HepG2 (cell line): ENCODE measurements around the gene CHEK2. TPM values are rescaled to one million over a fixed set of nuclear protein-coding genes. Genes with fewer than 3 reads are reported as not detected.
A peak's percentile ranks its signal among the peaks of the same experiment; 100 is the strongest.

ENCODE experiments used
- ATAC-seq: fragments of 200-7000 bp; cut with Tn5 transposase; 3 replicates; pipeline ENCODE4 v1.9.1; 2020; ENCODE audit warnings: mild to moderate bottlenecking, moderate library complexity
- Bru-seq: library from RNA; stranded (reverse); fragments of 400-500 nt; gene quantifications from one replicate; lab custom pipeline; 2021; lab: Mats Ljungman, UMichigan
- BruChase-seq, 2 experiments: library from RNA; stranded (reverse); fragments of 400-500 nt; gene quantifications; one replicate each; lab custom pipeline; 2021; lab: Mats Ljungman, UMichigan
- BruUV-seq: library from RNA; stranded (reverse); fragments of 400-500 nt; replicated peaks from 2 replicates; lab custom pipeline; 2021; lab: Mats Ljungman, UMichigan
- CTCF ChIA-PET: fragments of 300-600 bp; formaldehyde crosslinking; extraction: SDS; loops from one replicate; lab custom pipeline; 2021; ENCODE audit warnings: low total read pairs, inconsistent platforms, low intra/inter-chr PET ratio; lab: Yijun Ruan, JAX
- POLR2A ChIA-PET: fragments of 350-600 bp; sonication (Branson Sonifier 250); formaldehyde crosslinking; loops from one replicate; lab custom pipeline; 2020; ENCODE audit warnings: antibody characterized with exemption, inconsistent platforms; lab: Yijun Ruan, JAX
- DNase-seq: peaks from one replicate; pipeline ENCODE4 v3.0.0-alpha.2; 2015; ENCODE audit warnings: low spot score
- FAIRE-seq: peaks from 3 replicates; lab custom pipeline; 2011; peaks lifted over from hg19 to GRCh38; lab: Jason Lieb, UNC
- H2AFZ ChIP-seq: one replicate; pipeline ENCODE4 v1.6.1; 2011; ENCODE audit warnings: low read length, inconsistent platforms
- H3K27ac ChIP-seq: fragments of 300-600 bp; 3 replicates; pipeline ENCODE4 v1.8.0; 2011; ENCODE audit warnings: mixed run types, mild to moderate bottlenecking, mixed read lengths, low read length, inconsistent platforms; ENCODE audit not compliant: insufficient read depth; ENCODE audit errors: extremely low read length
- H3K27me3 ChIP-seq, 2 experiments: fragments of 200-600 bp in 1 of 2; 2 replicates in 1 of 2; 3 replicates in 1 of 2; pipeline versions ENCODE4 v1.6.0 to v1.8.0; 2011; ENCODE audit warnings: low read length in 2 of 2, mild to moderate bottlenecking in 2 of 2, moderate library complexity in 2 of 2, inconsistent platforms in 1 of 2; ENCODE audit not compliant: insufficient read depth in 2 of 2, control insufficient read depth in 1 of 2
- H3K36me3 ChIP-seq, 2 experiments: fragments of 200-600 bp in 1 of 2; replicated peaks in 1 of 2; 2 replicates in 1 of 2; 3 replicates in 1 of 2; pipeline versions ENCODE4 v1.5.1 to v1.8.0; 2011; ENCODE audit warnings: low read length in 2 of 2, inconsistent platforms in 1 of 2; ENCODE audit not compliant: insufficient read depth in 2 of 2, control insufficient read depth in 1 of 2
- H3K4me1 ChIP-seq: 2 replicates; pipeline ENCODE4 v1.5.1; 2012; ENCODE audit warnings: low read length, inconsistent platforms; ENCODE audit not compliant: insufficient read depth
- H3K4me2 ChIP-seq: 2 replicates; pipeline ENCODE4 v1.6.0; 2011; ENCODE audit warnings: low read depth, low read length, inconsistent platforms
- H3K4me3 ChIP-seq, 3 experiments: fragments of 200-600 bp in 1 of 3; sonication (generic), shearing (Covaris generic) in 1 of 3; replicated peaks in 1 of 3; 2 replicates each; pipeline ENCODE4 v1.5.1; 2011 to 2016; ENCODE audit warnings: low read length in 3 of 3, inconsistent platforms in 2 of 3, low read depth in 2 of 3, mild to moderate bottlenecking in 2 of 3, control low read depth in 1 of 3, mixed read lengths in 1 of 3; ENCODE audit not compliant: insufficient read depth in 1 of 3
- H3K79me2 ChIP-seq: one replicate; pipeline ENCODE4 v1.6.1; 2011; ENCODE audit warnings: low read length, inconsistent platforms; ENCODE audit not compliant: insufficient read depth
- H3K9ac ChIP-seq: 2 replicates; pipeline ENCODE4 v1.6.0; 2011; ENCODE audit warnings: mild to moderate bottlenecking, low read depth, low read length, inconsistent platforms; ENCODE audit not compliant: insufficient read depth
- H3K9me3 ChIP-seq: 2 replicates; pipeline ENCODE4 v1.5.1; 2012; ENCODE audit warnings: mild to moderate bottlenecking, low read length
- H4K20me1 ChIP-seq: 2 replicates; pipeline ENCODE4 v1.6.0; 2011; ENCODE audit warnings: inconsistent platforms, mild to moderate bottlenecking, low read length, moderate library complexity; ENCODE audit not compliant: insufficient read depth
- CHD4 ChIP-seq: fragments of 200-600 bp; sonication (generic); IDR thresholded peaks from 2 replicates; pipeline ENCODE4 v1.7.0; 2017; ENCODE audit warnings: mild to moderate bottlenecking, low read length, borderline replicate concordance
- E2F5 ChIP-seq: sonication (generic); formaldehyde crosslinking; conservative IDR thresholded peaks from 2 replicates; pipeline ENCODE4 v1.4.0; 2020; ENCODE audit warnings: missing genetic modification reagents
- HOXA7 ChIP-seq: sonication (generic); formaldehyde crosslinking; IDR thresholded peaks from 2 replicates; pipeline ENCODE4 v1.8.1; 2022; ENCODE audit warnings: mild to moderate bottlenecking, missing genetic modification reagents, moderate library complexity
- MEIS1 ChIP-seq: sonication (generic); formaldehyde crosslinking; IDR thresholded peaks from 2 replicates; pipeline ENCODE4 v1.9.0; 2021; ENCODE audit warnings: mild to moderate bottlenecking, missing genetic modification reagents, moderate library complexity, borderline replicate concordance
- MIXL1 ChIP-seq: IDR thresholded peaks from 2 replicates; pipeline ENCODE4 v1.6.1; 2016
- PAX8 ChIP-seq: sonication (generic); formaldehyde crosslinking; IDR thresholded peaks from 2 replicates; pipeline ENCODE4 v1.8.0; 2022; ENCODE audit warnings: mild to moderate bottlenecking, missing genetic modification reagents, borderline replicate concordance
- TMF1 ChIP-seq: sonication (generic); formaldehyde crosslinking; IDR thresholded peaks from 2 replicates; pipeline ENCODE4 v1.8.1; 2022; ENCODE audit warnings: low read depth, missing genetic modification reagents
- TOE1 ChIP-seq: sonication (generic); formaldehyde crosslinking; IDR thresholded peaks from 2 replicates; pipeline ENCODE4 v1.4.0; 2020; ENCODE audit warnings: mild to moderate bottlenecking, missing genetic modification reagents
- ZNF17 ChIP-seq: sonication (generic); formaldehyde crosslinking; IDR thresholded peaks from 2 replicates; pipeline ENCODE4 v1.5.0; 2020; ENCODE audit warnings: mild to moderate bottlenecking, missing genetic modification reagents
- ZNF326 ChIP-seq: sonication (generic); formaldehyde crosslinking; IDR thresholded peaks from 2 replicates; pipeline ENCODE4 v1.4.0; 2020; ENCODE audit warnings: missing genetic modification reagents, borderline replicate concordance
- ZNF510 ChIP-seq: sonication (generic); formaldehyde crosslinking; IDR thresholded peaks from 2 replicates; pipeline ENCODE4 v1.4.0; 2020; ENCODE audit warnings: low read depth, mild to moderate bottlenecking, missing genetic modification reagents
- ZNF740 ChIP-seq: sonication (generic); formaldehyde crosslinking; IDR thresholded peaks from 2 replicates; pipeline ENCODE4 v1.4.0; 2020; ENCODE audit warnings: missing genetic modification reagents
- WGBS: methylation state at CpG from one replicate; pipeline ENCODE4 v1.1.6; 2017; ENCODE audit warnings: low lambda C conversion rate; 5-methylcytosine and 5-hydroxymethylcytosine counted together
- in situ Hi-C: cut with HindIII; loops from 2 replicates; pipeline ENCODE4 v1.10.0; 2017; ENCODE audit warnings: low pct_unique_long_range_greater_than_20kb; ENCODE audit not compliant: extremely low pct_ligation_motif_present
- intact Hi-C: fragments of 100-400 bp; cut with micrococcal nuclease; formaldehyde crosslinking; loops from one replicate; pipeline ENCODE4 v1.10.0; 2022; ENCODE audit not compliant: unreplicated experiment
- long read RNA-seq, 2 experiments: library from RNA in 1 of 2; library from polyadenylated mRNA in 1 of 2; stranded (forward) in 1 of 2; unstranded in 1 of 2; transcript quantifications; one replicate each; pipeline ENCODE4 v2.0.0, GENCODE V29; 2019 to 2022
- polyA minus RNA-seq, 3 experiments: library from RNA; depleted of rRNA, polyadenylated mRNA; stranded (reverse); fragments of >200 nt; gene quantifications; 2 replicates each; pipeline ENCODE4 v1.2.3, GENCODE V29; 2011; ENCODE audit warnings: low replicate concordance in 1 of 3
- polyA plus RNA-seq, 8 experiments: library from polyadenylated mRNA; depleted of rRNA in 3 of 8; stranded (reverse) in 7 of 8; unstranded in 1 of 8; fragments of >200 nt; fragmentation: Illumina TruSeq in 4 of 8; extraction: Trizol in 4 of 8; gene quantifications; 2 replicates each; pipeline versions ENCODE4 v1.2.1 to v1.2.3, GENCODE V29; 2011 to 2016; ENCODE audit warnings: low read depth in 4 of 8, missing spikeins in 1 of 8, mixed read lengths in 1 of 8; ENCODE audit not compliant: insufficient read depth in 1 of 8
- total RNA-seq, 5 experiments: library from RNA; depleted of rRNA; stranded (reverse); fragments of >200 nt; fragmentation: Illumina TruSeq; extraction: Trizol; gene quantifications; 2 replicates each; pipeline ENCODE4 v1.2.3, GENCODE V29; 2016; ENCODE audit warnings: low read depth in 1 of 5
- TF ChIP-seq, protein P1 (sequence below): sonication (generic); formaldehyde crosslinking; IDR thresholded peaks from 2 replicates; pipeline ENCODE4; 2020; ENCODE audit warnings: missing genetic modification reagents, mild to moderate bottlenecking, borderline replicate concordance

The CHEK2 gene
- total RNA-seq (2016; rRNA removed; fragmentation: Illumina TruSeq; extraction: Trizol) (40.5 and 53.3 TPM in 2 replicates), polyA plus RNA-seq (2011; rRNA removed) (19.2 and 27.0 TPM in 2 replicates), polyA minus RNA-seq (2011; rRNA and poly(A)+ RNA removed; ENCODE audit: low replicate concordance) (30.7 and 51.5 TPM in 2 replicates), Bru-seq, nascent RNA (percentile 46 among the genes with signal in this experiment), BruChase-seq, experiment 1, labeled RNA remaining after a 6-hour chase (percentile 53 among the genes with signal in this experiment), BruChase-seq, experiment 2, labeled RNA remaining after a 2-hour chase (percentile 53 among the genes with signal in this experiment)
- total RNA-seq (2016; cell fraction: cytosol; rRNA removed; fragmentation: Illumina TruSeq; extraction: Trizol; ENCODE audit: low read depth), result 32.1 and 35.7 TPM in 2 replicates
- 41.3 and 57.6 TPM in 2 replicates for total RNA-seq (2016; cell fraction: insoluble cytoplasmic fraction; rRNA removed; fragmentation: Illumina TruSeq; extraction: Trizol)
- total RNA-seq (2016; cell fraction: membrane; rRNA removed; fragmentation: Illumina TruSeq; extraction: Trizol), result 23.8 and 25.0 TPM in 2 replicates
- 28.9 and 31.8 TPM in 2 replicates for total RNA-seq (2016; cell fraction: nucleus; rRNA removed; fragmentation: Illumina TruSeq; extraction: Trizol)
- 21.2 and 33.4 TPM in 2 replicates for polyA plus RNA-seq (2011; cell fraction: cytosol; rRNA removed)
- 20.3 and 24.8 TPM in 2 replicates for polyA plus RNA-seq (2011; cell fraction: nucleus; rRNA removed)
- 10.3 and 23.5 TPM in 2 replicates for polyA plus RNA-seq (2012)
- polyA plus RNA-seq (2016; cell fraction: cytosol; fragmentation: Illumina TruSeq; extraction: Trizol; ENCODE audit: low read depth), result 10.2 and 10.6 TPM in 2 replicates
- 59.9 and 63.9 TPM in 2 replicates for polyA plus RNA-seq (2016; cell fraction: insoluble cytoplasmic fraction; fragmentation: Illumina TruSeq; extraction: Trizol; ENCODE audit: low read depth)
- 13.9 and 16.6 TPM in 2 replicates for polyA plus RNA-seq (2016; cell fraction: membrane; fragmentation: Illumina TruSeq; extraction: Trizol; ENCODE audit: low read depth)
- 44.0 and 48.0 TPM in 2 replicates for polyA plus RNA-seq (2016; cell fraction: nucleus; fragmentation: Illumina TruSeq; extraction: Trizol; ENCODE audit: insufficient read depth, low read depth)
- 23.7 and 23.8 TPM in 2 replicates for polyA minus RNA-seq (2011; cell fraction: cytosol; rRNA and poly(A)+ RNA removed)
- 21.1 and 22.9 TPM in 2 replicates for polyA minus RNA-seq (2011; cell fraction: nucleus; rRNA and poly(A)+ RNA removed)
- long read RNA-seq, experiment 1, transcript CHEK2-208 (15 exons, 1,844 nt), result major isoform, 20 of 40 reads
- long read RNA-seq, experiment 1, partial matches to known transcripts, result 5 of 40 reads
- long read RNA-seq, experiment 1, other reads (novel, unspliced or antisense), result 11 of 40 reads
- long read RNA-seq, experiment 2, transcript CHEK2-208 (15 exons, 1,844 nt), result major isoform, 5 of 14 reads
- long read RNA-seq, experiment 2, partial matches to known transcripts, result 6 of 14 reads
- long read RNA-seq, experiment 2, other reads (novel, unspliced or antisense), result 3 of 14 reads

DNA sequence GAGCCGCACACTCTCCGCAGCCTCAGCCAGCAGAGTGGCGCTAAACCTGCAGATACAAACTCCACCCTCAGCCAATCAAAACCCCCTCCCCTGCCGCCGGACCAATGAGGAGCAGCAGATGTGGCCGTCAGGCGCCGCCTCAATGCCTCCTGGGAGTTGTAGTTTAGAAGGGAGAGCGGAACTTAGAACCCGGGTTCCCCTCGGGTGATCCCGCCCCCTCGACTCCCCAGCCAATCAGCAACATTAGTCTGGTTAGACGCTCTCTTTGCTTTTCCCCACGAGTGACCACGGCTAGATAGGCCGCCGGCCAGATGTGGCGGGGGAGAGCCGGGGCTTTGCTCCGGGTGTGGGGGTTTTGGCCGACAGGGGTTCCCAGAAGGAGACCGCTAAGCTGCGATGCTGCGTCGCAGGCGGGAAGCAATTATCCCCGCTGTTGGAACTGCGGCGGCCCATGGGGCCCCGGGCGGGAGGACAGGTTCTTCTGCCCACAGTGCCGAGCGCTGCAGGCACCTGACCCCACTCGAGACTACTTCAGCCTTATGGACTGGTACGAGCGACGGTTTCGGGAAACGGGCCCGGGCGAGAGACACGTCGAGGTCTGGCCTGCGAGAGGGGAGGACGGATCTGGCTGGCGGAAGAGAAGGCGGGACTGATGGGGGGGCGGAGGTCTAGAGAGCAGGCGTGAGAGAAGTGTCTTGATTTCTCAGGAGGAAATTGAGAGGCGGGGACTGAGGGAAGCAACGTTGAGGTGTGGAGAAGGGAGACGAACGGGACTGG, at the start of gene CHEK2, which contains the start of gene HSCB:
TSS of gene CHEK2 (minus strand) at position 36 of the 777 bp plus-strand sequence. CDS start 7,099 bp downstream, outside the sequence.
TSS of gene HSCB (plus strand) at position 255 of the 777 bp plus-strand sequence. CDS start at position 312, 57 bp downstream.
- Histone ChIP-seq H3K9me3 (no peaks in the 10 kb centered on the region), H4K20me1 (no peaks in the 10 kb centered on the region), H3K27me3 (no peaks in the 10 kb centered on the region), H3K79me2 (peaks cover 58% of the 10 kb centered on the region), H3K9ac (peak within 1 kb of the TSS; percentile 89), H3K4me2 (peak within 1 kb of the TSS; percentile 88), H3K27ac (peak within 1 kb of the TSS; percentile 79), H3K4me3 (peak within 1 kb of the TSS; percentile 78 to 96 (median 92)), H3K4me1 (peaks cover 76% of the 10 kb centered on the region), H3K36me3 (peaks cover 5 to 26% of the 10 kb centered on the region in 2 experiments), H2AFZ (peak within 1 kb of the TSS; percentile 90)
- POLR2A ChIA-PET, result interaction anchor here (1.1 to 2.3 kb wide), 5 partner anchors 31 to 77 kb away, joined by 4 to 7 read pairs (median 5); partner anchors contain the start of genes CCDC117, TTC28 and XBP1
- DNase-seq, result peak; percentile 98
- peak; percentile 93 for FAIRE-seq
- intact Hi-C loops, result loop anchor here (5.0 kb wide), 1 partner anchor 40 kb away; no protein-coding TSS in a partner anchor
- CTCF ChIA-PET, result no interaction called here
- ATAC-seq, result peak; percentile 97
- in situ Hi-C loops, result no loop called here
- no TSS peak for BruUV-seq
- WGBS, result 0% methylated on average over 30 of the region's 54 CpGs
- TF ChIP-seq TMF1 (CRISPR knock-in tag), result peak; percentile 76; the same call in 1 of the 2 replicates
- TF ChIP-seq ZNF326 (CRISPR knock-in tag), result no peak
- TF ChIP-seq ZNF740 (CRISPR knock-in tag), result peak; percentile 90
- no peak for TF ChIP-seq HOXA7 (CRISPR knock-in tag)
- no peak for TF ChIP-seq ZNF17 (CRISPR knock-in tag)
- TF ChIP-seq ZNF510, result 0 out of 2 replicates have a peak, but pooled peaks have one; percentile 62
- peak; percentile 45; the same call in 1 of the 2 replicates for TF ChIP-seq MIXL1 (CRISPR knock-in tag)
- TF ChIP-seq CHD4, result no peak
- peak; percentile 90 for TF ChIP-seq E2F5
- no peak for TF ChIP-seq TOE1
- TF ChIP-seq, protein P1, sequence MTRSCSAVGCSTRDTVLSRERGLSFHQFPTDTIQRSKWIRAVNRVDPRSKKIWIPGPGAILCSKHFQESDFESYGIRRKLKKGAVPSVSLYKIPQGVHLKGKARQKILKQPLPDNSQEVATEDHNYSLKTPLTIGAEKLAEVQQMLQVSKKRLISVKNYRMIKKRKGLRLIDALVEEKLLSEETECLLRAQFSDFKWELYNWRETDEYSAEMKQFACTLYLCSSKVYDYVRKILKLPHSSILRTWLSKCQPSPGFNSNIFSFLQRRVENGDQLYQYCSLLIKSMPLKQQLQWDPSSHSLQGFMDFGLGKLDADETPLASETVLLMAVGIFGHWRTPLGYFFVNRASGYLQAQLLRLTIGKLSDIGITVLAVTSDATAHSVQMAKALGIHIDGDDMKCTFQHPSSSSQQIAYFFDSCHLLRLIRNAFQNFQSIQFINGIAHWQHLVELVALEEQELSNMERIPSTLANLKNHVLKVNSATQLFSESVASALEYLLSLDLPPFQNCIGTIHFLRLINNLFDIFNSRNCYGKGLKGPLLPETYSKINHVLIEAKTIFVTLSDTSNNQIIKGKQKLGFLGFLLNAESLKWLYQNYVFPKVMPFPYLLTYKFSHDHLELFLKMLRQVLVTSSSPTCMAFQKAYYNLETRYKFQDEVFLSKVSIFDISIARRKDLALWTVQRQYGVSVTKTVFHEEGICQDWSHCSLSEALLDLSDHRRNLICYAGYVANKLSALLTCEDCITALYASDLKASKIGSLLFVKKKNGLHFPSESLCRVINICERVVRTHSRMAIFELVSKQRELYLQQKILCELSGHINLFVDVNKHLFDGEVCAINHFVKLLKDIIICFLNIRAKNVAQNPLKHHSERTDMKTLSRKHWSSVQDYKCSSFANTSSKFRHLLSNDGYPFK (CRISPR knock-in tag), result peak; percentile 91; the same call in 1 of the 2 replicates
- TF ChIP-seq PAX8 (CRISPR knock-in tag), result no peak
- TF ChIP-seq MEIS1, result peak; percentile 73; the same call in 1 of the 2 replicates
